GM10266 (cell line): ENCODE measurements around the gene MAML2.
"Not testable (repeated sequence)": the region's sequence is repeated elsewhere in the genome, so short reads cannot be mapped to it uniquely, and the experiment has no call there.

Experiments used
- DNase-seq: peaks from one replicate; pipeline ENCODE4 v3.0.0; 2012; ENCODE audit errors: extremely low spot score
- TF ChIP-seq, protein P1 (sequence below): IDR thresholded peaks from 2 replicates; pipeline ENCODE4 v1.5.1; 2012; ENCODE audit warnings: mild to moderate bottlenecking, low read depth; ENCODE audit not compliant: control insufficient read depth, insufficient read depth; ENCODE audit errors: missing control alignments

Gene MAML2

DNA sequence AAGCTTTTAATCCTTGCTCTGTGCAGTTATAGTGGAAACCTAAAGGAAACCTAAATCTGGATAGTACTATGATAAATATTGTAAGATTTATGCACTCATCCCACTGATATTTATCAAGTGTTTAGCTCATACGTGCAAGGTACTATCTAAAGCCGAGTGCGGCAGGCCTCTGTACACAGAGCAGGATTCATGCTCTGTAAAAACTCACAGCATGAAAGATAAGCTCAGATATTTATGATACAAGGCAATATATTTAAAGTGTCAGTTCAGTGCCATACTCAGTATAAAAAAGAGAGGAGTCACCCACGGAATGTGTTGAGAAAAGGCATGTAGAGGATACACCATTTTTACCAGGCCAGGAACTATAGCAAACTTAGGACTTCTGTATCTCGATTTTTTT is 66.2 kb downstream of the MAML2 start:
- DNase-seq: no peak
- TF ChIP-seq, protein P1, sequence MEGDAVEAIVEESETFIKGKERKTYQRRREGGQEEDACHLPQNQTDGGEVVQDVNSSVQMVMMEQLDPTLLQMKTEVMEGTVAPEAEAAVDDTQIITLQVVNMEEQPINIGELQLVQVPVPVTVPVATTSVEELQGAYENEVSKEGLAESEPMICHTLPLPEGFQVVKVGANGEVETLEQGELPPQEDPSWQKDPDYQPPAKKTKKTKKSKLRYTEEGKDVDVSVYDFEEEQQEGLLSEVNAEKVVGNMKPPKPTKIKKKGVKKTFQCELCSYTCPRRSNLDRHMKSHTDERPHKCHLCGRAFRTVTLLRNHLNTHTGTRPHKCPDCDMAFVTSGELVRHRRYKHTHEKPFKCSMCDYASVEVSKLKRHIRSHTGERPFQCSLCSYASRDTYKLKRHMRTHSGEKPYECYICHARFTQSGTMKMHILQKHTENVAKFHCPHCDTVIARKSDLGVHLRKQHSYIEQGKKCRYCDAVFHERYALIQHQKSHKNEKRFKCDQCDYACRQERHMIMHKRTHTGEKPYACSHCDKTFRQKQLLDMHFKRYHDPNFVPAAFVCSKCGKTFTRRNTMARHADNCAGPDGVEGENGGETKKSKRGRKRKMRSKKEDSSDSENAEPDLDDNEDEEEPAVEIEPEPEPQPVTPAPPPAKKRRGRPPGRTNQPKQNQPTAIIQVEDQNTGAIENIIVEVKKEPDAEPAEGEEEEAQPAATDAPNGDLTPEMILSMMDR: no peak

DNA sequence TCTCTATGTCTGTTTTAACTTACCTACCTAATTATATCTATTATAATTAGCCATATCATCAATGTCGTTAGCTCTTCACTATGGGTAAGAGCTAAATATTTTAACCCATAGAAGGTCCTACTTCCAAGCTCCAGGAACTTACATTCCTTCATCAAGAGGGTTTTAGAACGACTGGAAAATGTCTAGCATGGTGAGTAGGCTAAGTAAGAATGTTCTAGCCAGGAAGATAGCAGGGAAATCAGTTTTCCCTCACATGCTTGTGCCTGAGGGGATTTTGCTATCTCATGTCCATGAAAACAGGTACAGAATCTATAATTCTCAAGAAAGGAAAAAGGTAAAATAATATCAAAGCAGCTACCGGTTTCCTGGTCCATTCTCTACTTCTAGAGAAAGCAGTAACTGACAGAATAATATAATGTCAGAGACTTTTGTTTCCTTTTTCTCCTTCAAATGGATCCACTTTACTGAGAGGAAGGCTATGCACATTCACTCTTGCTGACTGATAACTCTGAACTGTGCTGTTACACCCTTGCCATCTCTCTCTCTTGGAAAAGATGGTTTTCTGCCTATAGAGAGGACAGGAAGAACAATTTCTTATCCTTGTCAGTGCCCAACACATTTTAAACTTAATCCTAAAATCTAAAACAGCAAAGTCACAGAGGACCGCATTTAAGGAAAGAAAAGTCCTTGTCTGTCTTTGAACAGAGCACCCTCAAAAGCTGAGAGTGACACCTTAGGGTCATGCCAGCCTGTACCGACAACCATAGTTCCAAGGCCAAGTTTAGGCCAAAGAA is 67.0 kb downstream of the MAML2 start:
- TF ChIP-seq, protein P1: no peak
- DNase-seq: no peak

DNA sequence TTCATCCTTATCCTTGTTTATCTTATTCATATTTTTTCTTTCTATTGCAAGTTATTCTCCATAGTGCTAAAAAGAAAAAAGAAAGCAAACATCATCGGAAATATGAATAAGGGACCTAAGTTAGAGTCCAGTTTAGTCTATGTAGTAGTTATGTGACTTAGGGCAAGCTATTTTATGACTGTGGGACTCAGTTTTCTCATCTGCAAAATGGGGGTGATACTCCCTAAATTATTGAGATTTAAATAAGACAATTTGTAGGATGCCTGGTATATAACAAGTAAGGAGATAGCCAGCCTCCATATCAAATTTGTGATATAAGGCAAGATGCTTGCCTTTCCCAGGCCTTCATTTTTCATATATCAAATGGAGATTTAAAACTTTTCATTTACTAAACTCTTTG is 69.5 kb downstream of the MAML2 start:
- DNase-seq: no peak

DNA sequence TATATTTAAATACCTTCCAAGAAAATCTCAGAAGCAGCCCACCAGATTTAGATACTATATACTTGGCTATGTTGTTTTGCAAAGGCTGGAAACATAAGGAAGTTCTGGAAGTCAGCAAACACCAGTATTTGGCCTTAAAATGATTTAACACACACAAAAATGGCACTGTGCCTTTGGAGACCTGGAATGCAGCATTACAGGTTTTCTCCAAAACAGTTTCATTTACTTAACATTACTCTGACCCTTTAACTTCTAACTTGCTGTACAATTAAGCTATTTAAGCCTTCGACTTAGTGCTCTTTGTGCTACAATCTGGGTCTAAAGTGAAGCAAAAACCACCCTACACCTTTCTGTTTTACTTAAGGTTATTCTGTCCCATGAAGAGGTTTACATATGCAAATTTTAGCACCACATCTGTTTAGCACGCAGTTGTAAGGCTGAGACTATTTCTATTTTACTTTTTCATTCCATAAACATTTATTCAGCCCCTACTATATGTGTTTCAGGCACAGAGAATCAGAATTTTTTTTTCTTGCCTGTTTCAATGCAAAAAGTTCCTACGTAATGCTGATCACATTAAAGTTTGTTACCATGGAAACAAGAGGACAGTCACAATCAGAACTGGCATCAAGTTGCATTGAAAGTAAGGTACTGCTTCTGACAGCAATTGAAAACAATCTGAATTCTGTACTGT is 70.3 kb downstream of the MAML2 start:
- TF ChIP-seq, protein P1: no peak
- DNase-seq: no peak

More for the DNA sequence above, 69.5 kb downstream of the MAML2 start:
- TF ChIP-seq, protein P1: no peak

DNA sequence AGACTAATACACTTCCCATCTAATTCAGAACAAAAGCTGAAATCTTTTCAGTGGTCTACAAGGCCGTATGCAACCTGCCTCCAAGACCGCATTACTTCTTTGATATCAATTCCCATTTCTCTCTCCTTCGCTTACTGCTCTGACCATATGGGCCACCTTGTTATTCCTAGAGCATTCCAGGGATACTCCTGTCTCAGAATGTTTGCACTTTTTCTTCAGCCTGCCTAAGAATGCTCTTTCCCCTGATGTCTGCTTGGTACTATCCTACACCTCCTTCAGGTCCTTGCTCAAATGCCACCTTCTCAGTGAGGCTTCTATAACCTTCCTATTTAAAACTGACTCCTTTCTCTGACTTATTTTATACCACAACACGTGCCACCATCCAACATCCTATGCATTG is 71.2 kb downstream of the MAML2 start:
- no peak for DNase-seq
- TF ChIP-seq, protein P1: no peak

DNA sequence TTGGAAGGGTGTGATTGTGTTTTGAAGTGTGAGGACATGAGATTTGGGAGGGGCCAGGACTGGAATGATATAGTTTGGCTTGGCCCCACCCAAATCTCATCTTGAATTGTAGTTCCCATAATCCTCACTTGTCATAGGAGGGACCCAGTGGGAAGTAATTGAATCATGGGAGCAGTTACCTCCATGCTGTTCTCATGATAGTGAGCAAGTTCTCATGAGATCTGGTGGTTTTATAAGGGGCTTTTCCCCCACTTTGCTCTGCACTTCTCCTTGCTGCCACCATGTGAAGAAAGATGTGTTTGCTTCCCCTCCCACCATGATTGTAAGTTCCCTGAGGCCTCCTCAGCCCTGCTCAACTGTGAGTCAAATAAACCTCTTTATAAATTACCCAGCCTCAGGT is 71.6 kb downstream of the MAML2 start:
- DNase-seq: not testable (repeated sequence)

DNA sequence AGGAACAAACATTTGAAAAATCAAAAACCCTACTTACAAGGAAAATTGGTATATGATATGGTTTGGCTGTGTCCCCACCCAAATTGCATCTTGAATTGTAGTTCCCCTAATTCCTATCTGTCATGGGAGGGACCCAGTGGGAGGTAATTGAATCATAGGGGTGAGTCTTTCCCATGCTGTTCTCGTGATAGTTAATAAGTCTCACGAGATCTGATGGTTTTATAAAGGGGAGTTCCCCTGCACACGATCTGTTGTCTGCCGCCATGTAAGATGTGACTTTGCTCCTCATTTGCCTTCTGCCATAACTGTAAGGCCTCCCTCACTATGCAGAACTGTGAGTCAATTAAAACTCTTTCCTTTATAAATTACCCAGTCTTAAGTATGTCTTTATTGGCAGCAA is 74.5 kb downstream of the MAML2 start:
- not testable (repeated sequence) for DNase-seq

DNA sequence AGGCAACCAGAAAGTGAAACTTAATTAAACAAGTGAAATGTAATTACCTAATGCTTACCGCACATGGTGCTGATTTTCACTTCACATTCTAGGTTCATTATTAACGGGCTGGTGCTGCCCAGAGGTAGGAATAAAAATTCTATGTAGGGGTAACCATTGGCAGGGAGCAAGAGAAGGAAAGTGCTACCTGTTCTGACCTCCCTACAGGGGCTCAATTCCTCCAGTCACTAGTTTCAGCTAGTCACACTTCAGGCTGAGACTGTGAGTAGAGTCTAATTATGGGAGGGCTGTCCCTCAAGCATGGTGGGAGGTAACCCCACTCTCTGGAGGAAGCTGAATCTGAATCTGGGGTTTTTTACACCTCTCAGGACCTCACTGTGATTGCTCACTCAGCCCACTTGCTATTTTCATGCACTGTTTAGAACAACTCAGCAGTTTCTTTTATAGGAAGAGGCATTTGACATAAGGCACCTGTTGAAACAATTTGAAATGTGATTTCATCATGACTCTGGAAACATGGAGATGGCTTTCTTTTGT is 75.4 kb downstream of the MAML2 start:
- DNase-seq: peak; percentile 70
- TF ChIP-seq, protein P1: no peak
